ENCODE measurements around the gene ZNF804A.

GRCh38 chr2:184564092-184564491 lies 34.2 kb upstream of the ZNF804A start:
- TF ChIP-seq, protein P1, sequence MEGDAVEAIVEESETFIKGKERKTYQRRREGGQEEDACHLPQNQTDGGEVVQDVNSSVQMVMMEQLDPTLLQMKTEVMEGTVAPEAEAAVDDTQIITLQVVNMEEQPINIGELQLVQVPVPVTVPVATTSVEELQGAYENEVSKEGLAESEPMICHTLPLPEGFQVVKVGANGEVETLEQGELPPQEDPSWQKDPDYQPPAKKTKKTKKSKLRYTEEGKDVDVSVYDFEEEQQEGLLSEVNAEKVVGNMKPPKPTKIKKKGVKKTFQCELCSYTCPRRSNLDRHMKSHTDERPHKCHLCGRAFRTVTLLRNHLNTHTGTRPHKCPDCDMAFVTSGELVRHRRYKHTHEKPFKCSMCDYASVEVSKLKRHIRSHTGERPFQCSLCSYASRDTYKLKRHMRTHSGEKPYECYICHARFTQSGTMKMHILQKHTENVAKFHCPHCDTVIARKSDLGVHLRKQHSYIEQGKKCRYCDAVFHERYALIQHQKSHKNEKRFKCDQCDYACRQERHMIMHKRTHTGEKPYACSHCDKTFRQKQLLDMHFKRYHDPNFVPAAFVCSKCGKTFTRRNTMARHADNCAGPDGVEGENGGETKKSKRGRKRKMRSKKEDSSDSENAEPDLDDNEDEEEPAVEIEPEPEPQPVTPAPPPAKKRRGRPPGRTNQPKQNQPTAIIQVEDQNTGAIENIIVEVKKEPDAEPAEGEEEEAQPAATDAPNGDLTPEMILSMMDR (IDR thresholded peaks at IDR 0.05), result no peak
- no peak for TF ChIP-seq POLR2AphosphoS5 (IDR thresholded peaks at IDR 0.05)
